K562 (cell line): ENCODE measurements around the gene LRRC57. TPM values are rescaled to one million over a fixed set of nuclear protein-coding genes. Genes with fewer than 3 reads are reported as not detected.

ENCODE experiments used
- FOXP1 ChIP-seq: sonication (generic); formaldehyde crosslinking; IDR thresholded peaks from 2 replicates; pipeline ENCODE4 v1.8.0; 2022; ENCODE audit warnings: mild to moderate bottlenecking, missing genetic modification reagents
- JUN ChIP-seq, 2 experiments: sonication (generic) in 1 of 2; formaldehyde crosslinking in 1 of 2; IDR thresholded peaks; 2 replicates each; pipeline versions ENCODE4 v1.6.1 to v1.8.0; 2012 to 2022; ENCODE audit warnings: borderline replicate concordance in 2 of 2, mild to moderate bottlenecking in 2 of 2, improper control_type of control experiment in 1 of 2, low read depth in 1 of 2, low read length in 1 of 2, missing genetic modification reagents in 1 of 2
- POLR2H ChIP-seq: IDR thresholded peaks from 2 replicates; pipeline ENCODE4 v1.6.1; 2016; ENCODE audit warnings: missing genetic modification characterization, low read depth, mild to moderate bottlenecking, control low read depth, missing compliant biosample characterization, moderate library complexity
- SRSF7 ChIP-seq: fragments of 200-400 bp; formaldehyde crosslinking; optimal IDR thresholded peaks from 2 replicates; pipeline ENCODE3; 2017; ENCODE audit warnings: mild to moderate bottlenecking, low read depth, low read length
- ZC3H11A ChIP-seq: IDR thresholded peaks from 2 replicates; pipeline ENCODE4 v1.6.1; 2012; ENCODE audit warnings: low read depth, low read length, improper control_type of control experiment
- ZNF282 ChIP-seq: sonication (generic); formaldehyde crosslinking; IDR thresholded peaks from 2 replicates; pipeline ENCODE4 v1.8.1; 2023; ENCODE audit warnings: missing genetic modification reagents
- ZNF316 ChIP-seq: fragments of 450-650 bp; IDR thresholded peaks from 2 replicates; pipeline ENCODE4 v1.6.1; 2016
- ZNF79 ChIP-seq: fragments of 250-450 bp; sonication (Bioruptor Pico); IDR thresholded peaks from 2 replicates; pipeline ENCODE4 v1.4.0; 2020; ENCODE audit warnings: low read depth, mild to moderate bottlenecking, moderate library complexity
- polyA plus RNA-seq, 8 experiments: library from polyadenylated mRNA; depleted of rRNA in 4 of 8; stranded (reverse) in 5 of 8; unstranded in 3 of 8; fragments of >200 nt; fragmentation: Nextera tagmentation in 2 of 8; fragmentation: Illumina TruSeq in 1 of 8; extraction: Ambion mirVana in 2 of 8; extraction: Trizol in 1 of 8; gene quantifications; 2 replicates each; pipeline versions ENCODE4 v1.2.1 to v1.2.3, GENCODE V29; 2011 to 2014; ENCODE audit warnings: inconsistent platforms in 1 of 8, missing spikeins in 1 of 8
- total RNA-seq, 7 experiments: library from RNA; depleted of rRNA in 6 of 7; stranded (reverse); fragments of >200 nt in 6 of 7; fragmentation: Illumina TruSeq in 2 of 7; extraction: Trizol in 2 of 7; gene quantifications; 2 replicates each; pipeline versions ENCODE4 v1.2.1 to v1.2.3, GENCODE V29; 2011 to 2021; ENCODE audit warnings: low replicate concordance in 1 of 7
- TF ChIP-seq, protein P1 (sequence below), 2 experiments: fragments of 450-650 bp; formaldehyde crosslinking in 1 of 2; IDR thresholded peaks; 2 replicates each; pipeline versions ENCODE4 v1.4.0 to v1.6.1; 2014 to 2020; ENCODE audit warnings: mild to moderate bottlenecking in 2 of 2, borderline replicate concordance in 1 of 2, low read depth in 1 of 2
- TF ChIP-seq, protein P2 (sequence below): fragments of 450-650 bp; conservative IDR thresholded peaks from 2 replicates; pipeline ENCODE4 v1.6.1; 2016; ENCODE audit warnings: missing genetic modification characterization, low read depth, mild to moderate bottlenecking, control low read depth, missing compliant biosample characterization

LRRC57 gene
- total and polyA plus RNA-seq, 9 of the 15 experiments (the other 6 are each of a cell fraction or from before 2014, with no cell fraction given), result 3.9 to 20.4 (median 14.8) TPM

DNA sequence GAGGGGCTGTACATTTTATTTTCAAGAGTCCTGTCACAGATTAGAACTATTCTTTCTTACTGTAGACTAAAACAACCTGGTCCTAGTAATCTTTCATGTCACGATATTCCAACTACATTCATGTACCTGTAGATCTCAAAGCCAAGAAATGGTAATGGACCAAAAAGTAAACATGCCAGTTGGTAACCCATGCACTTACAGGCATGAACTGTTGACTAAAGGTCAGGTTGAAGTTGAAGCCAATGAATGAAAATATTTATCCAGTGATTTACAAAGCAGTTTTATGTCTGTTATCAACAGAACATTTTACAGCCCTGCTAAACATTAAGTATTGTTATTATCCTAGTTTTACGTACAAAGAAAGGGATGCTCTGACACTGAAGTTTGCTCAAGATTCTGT is 25.3 kb downstream of the LRRC57 start (continued):
- TF ChIP-seq, protein P1, sequence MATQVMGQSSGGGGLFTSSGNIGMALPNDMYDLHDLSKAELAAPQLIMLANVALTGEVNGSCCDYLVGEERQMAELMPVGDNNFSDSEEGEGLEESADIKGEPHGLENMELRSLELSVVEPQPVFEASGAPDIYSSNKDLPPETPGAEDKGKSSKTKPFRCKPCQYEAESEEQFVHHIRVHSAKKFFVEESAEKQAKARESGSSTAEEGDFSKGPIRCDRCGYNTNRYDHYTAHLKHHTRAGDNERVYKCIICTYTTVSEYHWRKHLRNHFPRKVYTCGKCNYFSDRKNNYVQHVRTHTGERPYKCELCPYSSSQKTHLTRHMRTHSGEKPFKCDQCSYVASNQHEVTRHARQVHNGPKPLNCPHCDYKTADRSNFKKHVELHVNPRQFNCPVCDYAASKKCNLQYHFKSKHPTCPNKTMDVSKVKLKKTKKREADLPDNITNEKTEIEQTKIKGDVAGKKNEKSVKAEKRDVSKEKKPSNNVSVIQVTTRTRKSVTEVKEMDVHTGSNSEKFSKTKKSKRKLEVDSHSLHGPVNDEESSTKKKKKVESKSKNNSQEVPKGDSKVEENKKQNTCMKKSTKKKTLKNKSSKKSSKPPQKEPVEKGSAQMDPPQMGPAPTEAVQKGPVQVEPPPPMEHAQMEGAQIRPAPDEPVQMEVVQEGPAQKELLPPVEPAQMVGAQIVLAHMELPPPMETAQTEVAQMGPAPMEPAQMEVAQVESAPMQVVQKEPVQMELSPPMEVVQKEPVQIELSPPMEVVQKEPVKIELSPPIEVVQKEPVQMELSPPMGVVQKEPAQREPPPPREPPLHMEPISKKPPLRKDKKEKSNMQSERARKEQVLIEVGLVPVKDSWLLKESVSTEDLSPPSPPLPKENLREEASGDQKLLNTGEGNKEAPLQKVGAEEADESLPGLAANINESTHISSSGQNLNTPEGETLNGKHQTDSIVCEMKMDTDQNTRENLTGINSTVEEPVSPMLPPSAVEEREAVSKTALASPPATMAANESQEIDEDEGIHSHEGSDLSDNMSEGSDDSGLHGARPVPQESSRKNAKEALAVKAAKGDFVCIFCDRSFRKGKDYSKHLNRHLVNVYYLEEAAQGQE (IDR thresholded peaks at IDR 0.05; ENCODE audit: borderline replicate concordance), result no peak
- TF ChIP-seq, protein P1 (CRISPR knock-in tag; IDR thresholded peaks at IDR 0.05; ENCODE audit: low read depth), result no peak
- TF ChIP-seq ZNF316 (no peak), POLR2H (no peak), SRSF7 (no peak), FOXP1 (CRISPR knock-in tag) (no peak), JUN (IDR thresholded peaks at IDR 0.05; ENCODE audit: borderline replicate concordance, low read depth, low read length) (no peak), JUN (CRISPR knock-in tag; IDR thresholded peaks at IDR 0.05; ENCODE audit: borderline replicate concordance) (no peak), ZNF282 (CRISPR knock-in tag) (no peak), ZNF79 (CRISPR knock-in tag) (no peak), ZC3H11A (no peak)
- TF ChIP-seq, protein P2, sequence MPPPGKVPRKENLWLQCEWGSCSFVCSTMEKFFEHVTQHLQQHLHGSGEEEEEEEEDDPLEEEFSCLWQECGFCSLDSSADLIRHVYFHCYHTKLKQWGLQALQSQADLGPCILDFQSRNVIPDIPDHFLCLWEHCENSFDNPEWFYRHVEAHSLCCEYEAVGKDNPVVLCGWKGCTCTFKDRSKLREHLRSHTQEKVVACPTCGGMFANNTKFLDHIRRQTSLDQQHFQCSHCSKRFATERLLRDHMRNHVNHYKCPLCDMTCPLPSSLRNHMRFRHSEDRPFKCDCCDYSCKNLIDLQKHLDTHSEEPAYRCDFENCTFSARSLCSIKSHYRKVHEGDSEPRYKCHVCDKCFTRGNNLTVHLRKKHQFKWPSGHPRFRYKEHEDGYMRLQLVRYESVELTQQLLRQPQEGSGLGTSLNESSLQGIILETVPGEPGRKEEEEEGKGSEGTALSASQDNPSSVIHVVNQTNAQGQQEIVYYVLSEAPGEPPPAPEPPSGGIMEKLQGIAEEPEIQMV (tag), result no peak
- TF ChIP-seq, all 486 proteins: peak for 0
